Stimulated activated CD8-positive, alpha-beta memory T cell treated with anti-CD3 and anti-CD28 coated beads, Interleukin-15, amount 100 ng/mL, for 4 hours (primary cell): ENCODE data around the gene RHOD.

Experiments
- DNase-seq, 2 donors: peaks; one replicate each; pipeline ENCODE4 v3.0.0-alpha.2; 2020; ENCODE audit warnings: low read depth in 2 of 2

RHOD gene

DNA sequence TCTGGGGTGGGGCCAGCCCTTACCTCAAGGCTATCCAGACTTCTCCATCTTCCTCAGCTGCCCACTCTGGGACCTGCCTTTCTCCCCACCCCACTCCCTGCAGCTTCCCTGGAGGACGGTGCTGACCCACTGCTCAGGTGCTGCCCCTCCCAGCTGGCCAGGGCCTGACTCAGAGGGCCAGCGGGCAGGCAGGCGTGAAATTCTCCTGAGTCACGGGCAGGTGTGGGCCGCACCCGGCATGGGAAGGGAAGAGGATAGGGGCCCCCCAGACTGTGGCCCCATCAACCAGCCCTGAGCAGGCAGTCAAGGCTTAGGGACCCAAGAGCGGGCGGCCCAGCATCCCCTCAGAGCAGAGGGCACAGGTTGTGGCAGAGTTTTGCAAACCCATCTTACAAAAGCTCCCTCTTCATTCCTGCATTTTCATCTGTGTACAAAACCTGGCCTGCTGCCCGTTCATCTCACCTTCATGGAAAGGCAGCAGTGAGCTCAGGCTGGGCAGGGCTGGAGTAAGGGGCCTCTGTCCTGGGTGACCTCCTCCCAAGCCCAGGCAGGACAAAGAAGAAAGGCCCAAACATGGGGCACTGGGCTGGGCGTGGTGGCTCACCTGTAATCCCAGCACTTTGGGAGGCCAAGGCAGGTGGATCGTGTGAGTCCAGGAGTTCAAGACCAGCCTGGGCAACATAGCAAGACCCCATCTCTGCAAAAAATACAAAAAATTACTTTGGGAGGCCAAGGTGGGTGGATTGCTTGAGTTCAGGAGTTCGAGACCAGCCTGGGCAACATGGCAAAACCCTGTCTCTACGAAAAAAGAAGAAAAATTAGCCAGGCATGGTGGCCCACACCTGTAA is 6.1 kb downstream of the RHOD start:
- no peak for DNase-seq

GRCh38 chr11:67066333-67066709 is 9.7 kb downstream of the RHOD start:
- DNase-seq, result no peak

DNA sequence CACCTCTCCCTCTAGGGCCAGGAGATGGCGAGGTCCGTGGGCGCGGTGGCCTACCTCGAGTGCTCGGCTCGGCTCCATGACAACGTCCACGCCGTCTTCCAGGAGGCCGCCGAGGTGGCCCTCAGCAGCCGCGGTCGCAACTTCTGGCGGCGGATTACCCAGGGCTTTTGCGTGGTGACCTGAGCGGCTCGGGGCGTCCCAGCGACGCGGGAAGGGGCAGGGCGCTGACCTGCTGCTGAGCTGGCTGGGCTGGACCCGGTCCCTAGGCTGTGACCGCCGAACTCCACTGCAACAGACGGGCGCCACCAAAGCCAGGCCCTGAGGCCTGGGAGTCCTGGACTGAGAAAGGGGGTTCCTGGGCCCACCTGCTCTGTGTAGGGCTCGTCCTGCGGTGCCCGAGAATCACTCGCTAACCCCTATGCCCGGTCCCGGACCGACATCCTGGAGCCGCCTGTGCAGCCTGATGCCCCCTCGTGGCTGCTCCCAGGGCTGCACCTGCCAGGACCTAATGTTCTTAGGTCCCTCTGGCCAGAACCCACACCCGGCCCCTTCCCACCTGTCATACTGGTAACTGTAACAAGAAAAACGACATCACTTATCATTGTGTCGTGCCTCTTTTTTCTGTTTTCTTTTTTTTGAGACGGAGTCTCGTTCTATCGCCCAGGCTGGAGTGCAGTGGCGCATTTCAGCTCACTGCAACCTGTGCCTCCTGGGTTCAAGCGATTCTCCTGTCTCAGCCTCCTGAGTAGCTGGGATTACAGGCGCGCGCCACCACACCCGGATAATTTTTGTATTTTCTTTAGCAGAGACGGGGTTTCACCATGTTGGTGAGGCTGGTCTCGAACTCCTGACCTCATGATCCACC is 15.0 kb downstream of the RHOD start:
- peak; percentile 37 to 41 for DNase-seq

GRCh38 chr11:67072295-67072694 is 15.6 kb downstream of the RHOD start:
- no peak for DNase-seq

GRCh38 chr11:67073908-67074307 is 17.3 kb downstream of the RHOD start:
- no peak for DNase-seq

DNA sequence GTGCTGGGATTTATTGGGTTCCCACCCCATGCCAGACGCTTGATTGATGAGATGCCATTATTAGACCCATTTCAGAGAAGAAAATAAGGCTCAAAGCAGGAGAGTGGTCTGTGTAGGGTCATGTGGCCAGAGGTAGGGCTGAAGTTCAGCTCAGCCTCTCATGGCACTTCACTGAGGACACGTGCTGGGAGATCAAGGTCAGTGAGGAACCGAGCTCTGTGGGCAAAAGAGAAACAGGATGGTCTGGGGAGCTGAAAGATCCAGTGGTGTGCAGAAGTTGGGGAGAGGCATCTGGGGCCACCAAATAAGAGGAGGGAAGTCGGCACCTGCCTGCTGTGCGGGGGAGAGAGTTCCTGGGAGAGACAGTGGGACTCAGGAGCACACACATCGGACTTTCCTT is 19.6 kb downstream of the RHOD start:
- DNase-seq, result no peak

DNA sequence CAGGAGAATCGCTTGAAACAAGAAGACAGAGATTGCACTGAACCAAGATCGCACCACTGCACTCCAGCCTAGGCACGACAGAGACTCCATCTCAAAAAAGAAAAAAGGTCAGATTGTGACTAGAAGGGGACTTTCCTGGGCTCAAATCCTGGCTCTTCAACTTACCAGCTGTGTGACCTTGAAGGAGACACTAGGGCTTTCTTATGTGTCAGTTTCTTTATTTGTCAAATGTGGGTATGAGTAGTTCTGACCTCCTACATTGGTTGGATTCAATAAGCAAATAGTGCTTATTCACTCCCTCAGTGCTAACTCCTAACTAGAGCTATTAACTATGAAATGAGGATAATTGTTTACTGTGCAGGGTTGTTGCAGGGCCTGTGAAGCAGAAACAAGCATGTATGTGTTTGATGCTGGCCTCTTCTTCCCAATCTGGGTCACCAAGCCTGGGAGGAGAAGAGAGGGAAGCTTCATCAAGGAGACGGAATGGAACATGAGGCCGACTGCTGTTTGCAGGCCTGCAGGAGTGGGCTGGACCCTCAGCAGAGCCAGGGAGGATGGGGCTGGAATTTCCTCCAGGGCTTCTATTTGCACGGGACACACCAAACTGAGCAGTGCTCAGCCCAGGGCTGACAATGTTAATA is 22.5 kb downstream of the RHOD start:
- DNase-seq, result no peak

DNA sequence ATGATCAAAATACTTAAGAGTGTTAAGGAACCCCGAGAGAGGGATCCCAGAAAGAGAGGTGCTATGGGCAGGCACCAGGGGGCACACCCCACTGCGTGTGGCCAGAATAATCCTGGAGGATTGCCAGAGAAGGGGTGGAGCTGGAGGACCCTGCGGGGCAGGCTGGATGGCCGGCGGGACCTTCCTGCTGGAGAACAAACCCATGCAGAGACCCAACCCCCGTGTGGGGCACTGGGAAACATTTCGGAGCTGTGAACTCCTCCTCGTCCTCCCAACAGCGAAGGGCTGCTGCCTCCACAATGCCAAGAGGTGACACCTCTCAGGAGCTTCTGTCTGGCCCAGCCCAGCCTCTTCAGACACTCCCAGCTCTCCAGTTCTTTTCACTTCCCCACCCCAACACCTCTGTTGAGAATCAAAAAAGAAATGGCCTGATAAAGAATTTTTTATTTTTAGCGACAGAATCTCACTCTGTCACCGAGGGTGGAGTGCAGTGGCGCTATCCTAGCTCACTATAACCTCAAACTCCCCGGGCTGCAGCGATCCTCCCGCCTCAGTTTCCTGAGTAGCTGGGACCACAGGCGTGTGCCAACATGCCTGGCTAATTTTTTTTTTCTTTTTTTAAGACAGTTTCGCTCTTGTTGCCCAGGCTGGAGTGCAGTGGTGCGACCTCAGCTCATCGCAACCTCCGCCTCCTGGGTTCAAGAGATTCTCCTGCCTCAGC is 25.6 kb downstream of the RHOD start:
- no peak for DNase-seq

DNA sequence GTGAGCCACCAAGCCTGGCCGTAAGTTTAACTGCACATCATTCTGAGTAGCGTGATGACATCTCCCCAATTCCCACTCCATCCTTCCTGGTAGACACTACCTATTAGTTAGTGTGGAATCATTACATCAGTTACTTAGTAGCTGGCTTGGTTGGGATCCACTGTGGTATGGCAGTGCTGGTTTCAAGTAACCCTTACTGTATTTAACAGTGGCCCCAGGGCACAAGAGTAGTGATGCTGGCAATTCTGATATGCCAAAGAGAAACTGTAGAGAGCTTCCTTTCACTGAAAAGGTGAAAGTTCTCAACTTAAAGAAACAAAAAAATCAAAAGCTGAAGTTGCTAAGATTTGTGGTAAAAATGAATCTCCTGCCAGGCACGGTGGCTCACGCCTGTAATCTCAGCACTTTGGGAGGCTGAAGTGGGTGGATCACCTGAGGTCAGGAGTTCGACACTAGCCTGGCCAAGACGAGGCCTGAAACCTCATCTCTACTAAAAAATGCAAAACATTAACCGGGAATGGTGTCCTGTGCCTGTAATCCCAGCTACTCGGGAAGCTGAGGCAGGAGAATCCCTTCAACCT is 27.2 kb downstream of the RHOD start:
- no peak for DNase-seq

DNA sequence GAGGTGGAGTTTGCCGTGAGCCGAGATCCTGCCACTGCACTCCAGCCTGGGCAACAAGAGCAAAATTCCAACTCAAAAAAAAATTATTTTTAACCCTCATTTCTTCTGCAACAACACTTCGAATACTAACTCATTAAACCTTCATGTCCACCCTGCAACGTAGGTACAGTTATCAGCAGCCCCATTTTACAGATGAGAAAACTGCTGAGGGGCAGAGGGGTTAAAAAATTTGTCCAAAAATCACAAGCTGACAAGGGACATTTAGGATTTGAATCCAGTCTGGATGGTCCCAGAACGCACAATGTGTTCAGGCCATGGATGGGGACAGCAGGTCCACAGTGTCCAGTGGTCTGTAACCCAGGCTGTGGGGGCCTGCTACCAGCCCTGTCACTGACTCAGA is 29.0 kb downstream of the RHOD start:
- DNase-seq, result no peak

GRCh38 chr11:67090717-67091116 is 34.1 kb downstream of the RHOD start:
- no peak for DNase-seq

- DNase-seq, result no peak
Observed at GRCh38 chr11:67095214-67095507, 38.5 kb downstream of the RHOD start.

DNA sequence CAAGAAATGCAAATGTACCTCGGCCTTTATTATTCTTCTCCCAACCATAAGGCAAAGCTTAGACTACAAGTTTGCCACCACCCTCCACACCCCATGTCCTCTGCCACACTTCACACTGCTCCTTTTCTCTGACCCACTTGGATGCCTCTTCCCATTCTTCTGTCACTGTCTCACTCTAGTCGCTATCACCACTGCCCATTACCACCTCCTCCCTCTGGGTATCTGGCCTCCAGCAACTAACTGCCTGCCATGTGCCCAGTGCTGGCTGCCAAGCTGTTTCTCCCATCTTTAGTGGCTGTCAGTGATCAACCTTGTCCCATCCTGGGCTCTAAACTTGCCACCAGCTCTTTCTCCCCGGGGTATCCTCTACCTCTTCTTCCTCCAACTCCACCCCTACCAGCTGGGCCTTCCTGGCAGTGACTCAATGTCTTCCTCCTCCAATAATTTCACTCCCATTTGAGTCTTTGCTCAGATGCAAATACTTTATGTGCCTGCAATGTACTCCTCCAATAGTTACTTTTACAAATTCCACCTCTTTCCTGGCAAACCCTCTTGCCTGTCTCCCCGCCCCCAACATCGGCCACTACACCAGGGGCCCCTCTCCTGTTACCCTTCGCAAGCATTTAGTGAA is 42.3 kb downstream of the RHOD start:
- no peak for DNase-seq

DNA sequence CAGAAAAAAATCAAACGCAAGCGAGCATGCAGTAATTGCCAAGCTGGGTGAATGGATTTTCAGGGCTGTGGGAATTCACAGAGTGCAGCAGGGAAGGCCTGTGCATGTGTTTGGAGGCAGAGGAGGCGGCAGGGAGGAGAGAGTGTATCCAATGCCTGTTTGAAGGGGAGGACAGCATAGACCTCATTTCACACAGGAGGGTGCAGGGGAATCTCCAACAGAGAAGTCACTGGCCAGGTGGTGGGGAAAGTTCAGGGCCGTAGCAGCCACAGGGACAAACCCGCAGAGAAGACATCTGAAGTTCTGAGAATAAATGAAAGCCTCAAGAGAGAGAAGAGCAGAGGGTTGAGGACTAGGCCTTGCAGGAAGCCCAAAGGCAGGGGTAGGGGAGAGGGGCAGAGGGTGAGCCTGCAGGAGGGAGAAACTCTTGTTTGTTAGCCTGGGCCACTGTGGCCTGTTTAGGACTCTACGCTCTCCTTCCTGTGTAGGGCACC is 43.2 kb downstream of the RHOD start:
- DNase-seq, result no peak

DNA sequence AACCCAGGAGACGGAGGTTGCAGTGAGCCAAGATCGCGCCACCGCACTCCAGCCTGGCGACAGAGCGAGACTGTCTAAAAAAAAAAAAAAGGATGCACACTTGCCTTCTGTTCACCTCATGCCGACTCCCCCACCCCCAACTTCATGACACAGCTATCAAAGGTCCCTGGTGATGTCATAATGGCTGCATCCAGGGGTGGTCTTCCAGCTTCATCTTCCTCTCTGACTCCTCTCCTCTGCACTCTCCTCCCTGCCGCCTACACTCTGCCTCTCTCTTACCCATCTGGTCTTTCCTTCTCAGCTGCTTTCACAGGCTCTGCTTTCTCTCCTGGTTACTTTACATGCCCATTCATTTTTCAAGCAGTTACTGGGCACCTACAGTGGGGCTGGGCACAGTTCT is 46.0 kb downstream of the RHOD start:
- DNase-seq, result no peak

DNA sequence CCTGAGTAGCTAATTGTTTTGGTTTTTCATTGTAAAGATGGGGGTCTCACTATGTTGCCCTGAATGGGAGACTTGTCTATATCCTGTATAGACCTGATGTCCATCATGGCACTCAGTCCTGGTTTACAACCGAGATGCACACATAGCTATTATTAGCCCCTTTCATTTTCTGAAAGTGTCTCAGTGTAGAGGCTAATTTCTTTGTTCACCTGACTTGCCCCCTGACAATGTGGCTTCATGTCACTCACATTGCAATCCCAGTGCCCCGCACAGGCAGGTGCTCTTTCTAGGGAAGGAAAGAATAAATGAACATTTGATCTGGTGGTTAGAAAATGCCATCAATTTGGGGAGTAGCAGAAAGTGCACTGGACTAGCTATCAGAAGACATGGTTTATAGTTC is 49.3 kb downstream of the RHOD start:
- DNase-seq, result no peak

DNA sequence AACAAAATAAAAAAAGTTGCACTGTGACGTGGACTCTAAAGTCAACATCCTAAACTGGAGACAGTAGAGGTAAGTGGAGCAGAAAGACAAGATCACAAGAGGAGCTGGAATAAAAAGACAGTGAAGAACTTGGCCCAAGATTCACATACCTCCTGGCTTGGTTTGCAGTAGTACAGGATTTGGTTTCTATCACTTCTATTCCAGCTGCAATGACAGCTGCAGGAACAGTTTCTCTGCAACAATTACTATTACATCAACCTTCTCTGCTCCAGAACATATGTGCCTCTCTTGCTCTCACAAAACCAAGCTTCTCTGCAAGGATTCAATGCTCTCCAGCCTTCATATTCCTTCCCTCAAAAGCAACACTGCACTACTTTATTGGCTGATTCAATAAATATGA is 54.6 kb downstream of the RHOD start:
- DNase-seq, result no peak

- DNase-seq, result no peak
Observed at GRCh38 chr11:67113231-67113721, 56.6 kb downstream of the RHOD start.

DNA sequence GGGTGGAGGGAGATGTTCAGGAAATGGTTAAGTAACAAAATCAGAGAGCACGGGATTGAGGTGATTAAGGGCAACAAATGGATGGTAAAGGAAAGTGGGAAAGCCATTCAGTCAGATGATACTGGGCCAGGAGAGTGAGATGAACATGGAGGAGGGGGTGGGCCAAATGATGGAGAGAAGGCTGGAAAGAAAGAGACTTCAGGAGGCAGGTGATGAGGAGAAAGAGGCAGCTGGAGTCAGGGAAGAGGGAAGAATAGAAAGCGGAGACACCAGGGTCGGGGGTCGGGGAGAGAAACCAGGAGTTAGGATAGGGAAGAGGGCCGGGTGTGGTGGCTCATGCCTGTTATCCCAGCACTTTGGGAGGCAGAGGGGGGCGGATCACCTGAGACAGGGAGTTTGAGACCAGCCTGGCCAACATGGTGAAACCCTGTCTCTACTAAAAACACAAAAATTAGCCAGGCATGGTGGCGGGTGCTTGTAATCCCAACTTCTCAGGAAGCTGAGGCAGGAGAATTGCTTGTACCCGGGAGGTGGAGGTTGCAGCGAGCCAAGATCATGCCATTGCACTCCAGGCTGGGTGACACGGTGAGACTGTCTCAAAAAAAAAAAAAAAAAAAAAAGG is 57.7 kb downstream of the RHOD start:
- DNase-seq, result no peak

- no peak for DNase-seq
Observed at GRCh38 chr11:67116758-67117105, 60.1 kb downstream of the RHOD start.

GRCh38 chr11:67117176-67117575 is 60.5 kb downstream of the RHOD start:
- DNase-seq, result no peak
